Astrocyte (in vitro differentiated cells and primary cell): Measurements from ENCODE around the gene NR2C2. TPM values are rescaled to one million over a fixed set of nuclear protein-coding genes. Genes with fewer than 3 reads are reported as not detected.

Experiments
- DNase-seq: peaks from one replicate; pipeline ENCODE4 v3.0.0-alpha.2; 2010; ENCODE audit warnings: low read depth
- FAIRE-seq: peaks from 2 replicates; lab custom pipeline; 2011; peaks lifted over from hg19 to GRCh38; lab: Jason Lieb, UNC
- H2AFZ ChIP-seq: 2 replicates; pipeline ENCODE4 v1.6.0; 2012; ENCODE audit warnings: low read depth, low read length, inconsistent platforms
- H3K27ac ChIP-seq: 2 replicates; pipeline ENCODE4 v1.5.1; 2011; ENCODE audit warnings: low read depth, low read length, inconsistent platforms
- H3K27me3 ChIP-seq: 2 replicates; pipeline ENCODE4 v1.6.0; 2011; ENCODE audit warnings: low read length, inconsistent platforms; ENCODE audit not compliant: insufficient read depth
- H3K36me3 ChIP-seq: 2 replicates; pipeline ENCODE4 v1.5.1; 2011; ENCODE audit warnings: low read length, inconsistent platforms; ENCODE audit not compliant: insufficient read depth
- H3K4me1 ChIP-seq: 2 replicates; pipeline ENCODE4 v1.5.1; 2011; ENCODE audit warnings: low read length, inconsistent platforms; ENCODE audit not compliant: insufficient read depth
- H3K4me2 ChIP-seq: 2 replicates; pipeline ENCODE4 v1.6.0; 2012; ENCODE audit warnings: low read length, inconsistent platforms
- H3K4me3 ChIP-seq: 2 replicates; pipeline ENCODE4 v1.5.1; 2011; ENCODE audit warnings: low read depth, mild to moderate bottlenecking, low read length, inconsistent platforms; ENCODE audit not compliant: insufficient read depth
- H3K79me2 ChIP-seq: 2 replicates; pipeline ENCODE4 v1.6.0; 2012; ENCODE audit warnings: mild to moderate bottlenecking, low read length, inconsistent platforms; ENCODE audit not compliant: insufficient read depth
- H3K9ac ChIP-seq: 2 replicates; pipeline ENCODE4 v1.6.0; 2012; ENCODE audit warnings: mild to moderate bottlenecking, low read length, inconsistent platforms
- H3K9me3 ChIP-seq: 2 replicates; pipeline ENCODE4 v1.5.1; 2012; ENCODE audit warnings: low read depth, mild to moderate bottlenecking, low read length, inconsistent platforms; ENCODE audit not compliant: insufficient read depth
- H4K20me1 ChIP-seq: 2 replicates; pipeline ENCODE4 v1.6.0; 2012; ENCODE audit warnings: low read length, inconsistent platforms; ENCODE audit not compliant: insufficient read depth
- H3K27ac Mint-ChIP-seq: one replicate; pipeline ENCODE4 v1.8.0; 2021; ENCODE audit warnings: mild to moderate bottlenecking, mixed read lengths; ENCODE audit not compliant: unreplicated experiment
- H3K27me3 Mint-ChIP-seq: one replicate; pipeline ENCODE4 v1.8.0; 2021; ENCODE audit warnings: low read depth, mixed read lengths; ENCODE audit not compliant: unreplicated experiment
- H3K36me3 Mint-ChIP-seq: one replicate; pipeline ENCODE4 v1.8.0; 2021; ENCODE audit warnings: low read depth, mixed read lengths; ENCODE audit not compliant: unreplicated experiment
- H3K4me1 Mint-ChIP-seq: one replicate; pipeline ENCODE4 v1.8.0; 2021; ENCODE audit warnings: low read depth, mixed read lengths; ENCODE audit not compliant: unreplicated experiment
- H3K4me3 Mint-ChIP-seq: one replicate; pipeline ENCODE4 v1.8.0; 2021; ENCODE audit warnings: mild to moderate bottlenecking, moderate library complexity, mixed read lengths; ENCODE audit not compliant: unreplicated experiment
- H3K9me3 Mint-ChIP-seq: one replicate; pipeline ENCODE4 v1.8.0; 2021; ENCODE audit warnings: mild to moderate bottlenecking, mixed read lengths; ENCODE audit not compliant: unreplicated experiment
- CTCF ChIP-seq: IDR thresholded peaks from 2 replicates; pipeline ENCODE4 v1.5.1; 2011; ENCODE audit warnings: low read depth, mild to moderate bottlenecking, inconsistent platforms, low read length, moderate library complexity; ENCODE audit not compliant: insufficient read depth
- EZH2 ChIP-seq: IDR thresholded peaks from 2 replicates; pipeline ENCODE4 v1.6.1; 2012; ENCODE audit warnings: mild to moderate bottlenecking, low read length, inconsistent platforms; ENCODE audit not compliant: insufficient read depth
- total RNA-seq: library from RNA; stranded (reverse); gene quantifications from 2 replicates; pipeline ENCODE4 v1.2.1, GENCODE V29; 2021

NR2C2 gene
- total RNA-seq, 1 donor from 2014 or later: 36.3 TPM

- H3K27ac Mint-ChIP-seq: no peak overlapping the region
- H3K4me3 ChIP-seq: peak overlapping the region; percentile 98
- peak overlapping the region; percentile 29 for H3K27ac ChIP-seq
- no peaks in the 10 kb centered on the region for H3K36me3 Mint-ChIP-seq
- peaks cover 23% of the 10 kb centered on the region for H3K79me2 ChIP-seq
- H3K4me2 ChIP-seq: peak overlapping the region; percentile 97
- peaks cover 8% of the 10 kb centered on the region for H3K4me1 ChIP-seq
- H3K4me1 Mint-ChIP-seq: peaks cover 9% of the 10 kb centered on the region
- no peaks in the 10 kb centered on the region for H3K9me3 ChIP-seq
- H3K36me3 ChIP-seq: no peaks in the 10 kb centered on the region
- no peaks in the 10 kb centered on the region for H3K27me3 Mint-ChIP-seq
- H3K9ac ChIP-seq: peak overlapping the region; percentile 98
- TF ChIP-seq CTCF: no peak
- TF ChIP-seq EZH2: no peak
- H4K20me1 ChIP-seq: peaks cover 16% of the 10 kb centered on the region
- H3K27me3 ChIP-seq: no peaks in the 10 kb centered on the region
- FAIRE-seq: no peak
- DNase-seq: no peak
- H3K9me3 Mint-ChIP-seq: no peaks in the 10 kb centered on the region
- peak overlapping the region; percentile 95 for H3K4me3 Mint-ChIP-seq
- peak overlapping the region; percentile 86 for H2AFZ ChIP-seq
These were observed 118.2 kb downstream of the NR2C2 start for GRCh38 chr3:15065550-15066007.

GRCh38 chr3:15066467-15066866 lies 119.1 kb downstream of the NR2C2 start:
- H3K27me3 Mint-ChIP-seq: no peaks in the 10 kb centered on the region
- Histone ChIP-seq H4K20me1 (peaks cover 16% of the 10 kb centered on the region), H3K9ac (no peak overlapping the region), H3K27ac (no peak overlapping the region), H3K4me2 (no peak overlapping the region), H3K4me3 (no peak overlapping the region), H3K9me3 (no peaks in the 10 kb centered on the region), H3K27me3 (no peaks in the 10 kb centered on the region), H3K36me3 (no peaks in the 10 kb centered on the region), H3K79me2 (peaks cover 23% of the 10 kb centered on the region), H2AFZ (no peak overlapping the region), H3K4me1 (peaks cover 8% of the 10 kb centered on the region)
- peaks cover 9% of the 10 kb centered on the region for H3K4me1 Mint-ChIP-seq
- DNase-seq: no peak
- H3K36me3 Mint-ChIP-seq: no peaks in the 10 kb centered on the region
- no peaks in the 10 kb centered on the region for H3K9me3 Mint-ChIP-seq
- no peak overlapping the region for H3K27ac Mint-ChIP-seq
- peak overlapping the region; percentile 17 for H3K4me3 Mint-ChIP-seq
- no peak for FAIRE-seq
- TF ChIP-seq EZH2: no peak
- no peak for TF ChIP-seq CTCF

- Mint-ChIP-seq H3K9me3 (no peaks in the 10 kb centered on the region), H3K27me3 (no peaks in the 10 kb centered on the region), H3K4me3 (no peak overlapping the region), H3K4me1 (no peaks in the 10 kb centered on the region), H3K27ac (no peak overlapping the region), H3K36me3 (peaks cover 6% of the 10 kb centered on the region)
- Histone ChIP-seq H3K4me3 (no peak overlapping the region), H3K4me2 (no peak overlapping the region), H3K36me3 (peaks cover 10% of the 10 kb centered on the region), H3K9ac (no peak overlapping the region), H2AFZ (no peak overlapping the region), H3K27me3 (no peaks in the 10 kb centered on the region), H3K9me3 (no peaks in the 10 kb centered on the region), H3K4me1 (peaks cover 1% of the 10 kb centered on the region), H4K20me1 (peaks cover 3% of the 10 kb centered on the region), H3K27ac (no peak overlapping the region), H3K79me2 (peaks cover 6% of the 10 kb centered on the region)
- TF ChIP-seq CTCF: no peak
- no peak for TF ChIP-seq EZH2
- DNase-seq (no peak), FAIRE-seq (no peak)
These were observed 122.1 kb downstream of the NR2C2 start for GRCh38 chr3:15069441-15069840.
